Stimulated activated CD4-positive, alpha-beta T cell treated with anti-CD3 and anti-CD28 coated beads, TNF-alpha, amount 100 ng/mL, for 4 hours (primary cell): ENCODE results near the gene CCDC40.

Experiments
- DNase-seq, 3 experiments: peaks; one replicate each; pipeline ENCODE4 v3.0.0-alpha.2; 2020; ENCODE audit warnings: low read depth in 3 of 3

Gene CCDC40

GRCh38 chr17:80102664-80103448 is 66.4 kb downstream of the CCDC40 start:
- no peak for DNase-seq

- no peak for DNase-seq
Observed at GRCh38 chr17:80103449-80104085, 67.1 kb downstream of the CCDC40 start.

- DNase-seq = no peak
Observed at GRCh38 chr17:80104321-80104955, 68.0 kb downstream of the CCDC40 start.

- DNase-seq = no peak
Observed at GRCh38 chr17:80104956-80105375, 68.5 kb downstream of the CCDC40 start.

GRCh38 chr17:80105762-80106161 is 69.3 kb downstream of the CCDC40 start:
- DNase-seq = no peak

GRCh38 chr17:80106176-80106575 is 69.7 kb downstream of the CCDC40 start:
- no peak for DNase-seq

GRCh38 chr17:80106751-80107150 is 70.3 kb downstream of the CCDC40 start:
- DNase-seq = no peak

- DNase-seq = no peak
Observed at GRCh38 chr17:80107231-80108021, 71.0 kb downstream of the CCDC40 start.

- DNase-seq = no peak
Observed at GRCh38 chr17:80108036-80108971, 71.9 kb downstream of the CCDC40 start.

GRCh38 chr17:80109066-80109660 is 72.7 kb downstream of the CCDC40 start:
- no peak for DNase-seq

GRCh38 chr17:80109713-80110446 is 73.4 kb downstream of the CCDC40 start:
- no peak for DNase-seq

GRCh38 chr17:80110447-80110812 is 74.0 kb downstream of the CCDC40 start:
- DNase-seq = no peak

- DNase-seq = no peak
Observed at GRCh38 chr17:80110927-80111701, 74.7 kb downstream of the CCDC40 start.

GRCh38 chr17:80111702-80112470 is 75.4 kb downstream of the CCDC40 start:
- no peak for DNase-seq

GRCh38 chr17:80112471-80113032 is 76.1 kb downstream of the CCDC40 start:
- DNase-seq = no peak

- DNase-seq = no peak
Observed at GRCh38 chr17:80113033-80113484, 76.6 kb downstream of the CCDC40 start.

GRCh38 chr17:80114758-80115157 is 78.3 kb downstream of the CCDC40 start:
- no peak for DNase-seq

GRCh38 chr17:80115159-80115558 is 78.7 kb downstream of the CCDC40 start:
- DNase-seq = no peak
